ENCODE measurements around the gene PCBP3.
"Not testable (repeated sequence)": the region's sequence is repeated elsewhere in the genome, so short reads cannot be mapped to it uniquely, and the experiment has no call there.

The PCBP3 gene

GRCh38 chr21:45643021-45643980 is at the start of gene PCBP3:
PCBP3 (plus strand) TSS chr21:45643725; CDS start chr21:45850086, 206,361 bp downstream.
- peak; percentile 53 for DNase-seq (ENCODE audit: low read depth)

DNA sequence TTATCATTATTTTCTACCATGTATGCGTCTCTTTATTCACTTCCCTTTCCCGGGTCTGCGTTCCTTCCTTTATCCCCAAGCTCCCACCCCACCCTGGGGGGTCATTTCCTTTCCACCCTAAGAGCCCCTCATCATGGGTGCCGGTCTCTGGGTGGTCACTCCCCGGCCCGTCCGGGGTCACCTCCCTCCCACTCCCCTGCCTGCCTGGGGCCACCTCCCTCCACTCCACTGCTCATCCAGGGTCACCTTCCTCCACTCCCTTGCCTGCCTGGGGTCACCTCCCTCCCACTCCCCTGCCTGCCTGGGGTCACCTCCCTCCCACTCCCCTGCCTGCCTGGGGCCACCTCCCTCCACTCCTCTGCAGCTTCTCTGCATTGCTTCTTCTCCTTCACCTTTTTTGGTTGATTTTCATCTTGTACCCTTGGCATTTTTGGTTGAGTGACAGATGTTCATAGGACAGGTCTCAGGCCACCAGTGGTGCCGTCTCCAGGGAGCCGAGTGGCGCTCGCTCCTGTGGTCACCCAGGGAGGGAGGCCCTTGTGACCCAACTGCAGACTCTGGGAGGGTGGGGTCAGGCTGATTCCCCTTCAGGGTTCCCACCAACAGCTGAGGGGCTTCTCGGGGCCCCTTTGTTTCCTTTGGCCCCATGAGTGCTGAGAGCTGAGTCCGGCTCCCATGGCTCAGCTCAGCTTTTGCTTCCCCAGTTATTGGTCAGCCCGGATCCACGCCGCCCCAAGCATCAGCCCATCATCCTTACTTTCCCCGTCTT is 48.6 kb upstream of the PCBP3 start:
- DNase-seq (ENCODE audit: low read depth), result no peak

DNA sequence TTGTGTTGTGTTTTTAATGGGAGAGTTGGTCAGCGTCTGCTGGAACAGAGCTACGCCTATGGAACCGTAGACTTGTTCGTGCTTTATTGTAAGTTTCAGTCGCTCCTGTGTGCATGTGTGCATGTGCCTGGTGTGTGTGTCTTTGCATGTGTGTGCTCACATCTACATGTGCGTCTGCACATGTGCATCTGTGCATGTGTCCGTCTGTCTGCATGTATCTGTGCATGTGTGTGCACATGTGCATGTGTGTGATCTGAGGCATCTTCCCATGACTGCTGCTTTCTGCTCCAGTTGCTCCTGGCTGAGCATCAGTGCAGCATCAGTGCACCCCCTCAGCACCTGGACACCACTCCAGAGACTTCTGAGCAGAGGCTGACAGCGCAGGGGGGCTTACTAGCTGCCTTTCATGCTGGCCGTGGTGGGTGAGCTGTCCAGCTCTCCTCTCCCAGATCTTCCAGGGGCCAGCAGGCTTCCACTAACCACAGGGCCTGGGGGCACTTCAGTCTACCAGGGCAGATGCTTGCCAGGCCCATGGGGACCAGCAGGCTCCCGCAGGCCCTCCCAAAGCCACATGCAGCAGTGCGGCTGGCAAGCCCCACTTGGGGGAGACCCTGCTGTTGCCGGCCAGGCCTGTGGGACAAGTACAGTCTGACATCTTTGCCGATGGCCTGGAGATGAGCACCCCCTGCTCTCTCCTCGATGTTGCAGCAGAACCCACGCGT is 47.8 kb upstream of the PCBP3 start:
- DNase-seq (ENCODE audit: low read depth), result no peak

DNA sequence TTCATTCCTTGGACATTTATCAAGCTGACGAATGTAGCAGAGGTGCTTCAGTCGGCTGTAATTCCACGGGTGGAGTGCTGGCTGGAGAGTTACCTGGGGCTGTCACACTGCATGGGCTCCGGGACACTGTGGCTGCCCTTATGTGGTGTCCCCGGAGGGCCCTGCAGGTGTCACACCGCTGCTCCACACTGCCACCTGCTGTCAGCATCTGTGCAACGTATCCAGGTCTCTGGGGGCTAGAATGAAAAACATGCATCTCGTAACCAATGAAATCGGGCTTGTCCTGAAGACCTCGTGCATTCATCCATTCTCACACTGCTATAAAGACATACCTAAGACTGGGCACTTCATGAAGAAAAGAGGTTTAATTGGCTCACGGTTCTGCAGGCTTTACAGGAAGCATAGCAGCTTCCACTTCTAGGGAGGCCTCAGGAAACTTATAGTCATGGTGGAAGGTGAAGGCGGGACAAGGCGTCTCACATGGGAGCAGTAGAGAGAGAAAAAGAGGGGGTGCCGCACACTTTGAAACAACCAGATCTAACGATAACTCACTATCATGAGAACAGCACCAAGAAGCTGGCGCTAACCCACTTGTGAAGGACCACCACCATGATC is 46.7 kb upstream of the PCBP3 start:
- DNase-seq (ENCODE audit: low read depth), result no peak

DNA sequence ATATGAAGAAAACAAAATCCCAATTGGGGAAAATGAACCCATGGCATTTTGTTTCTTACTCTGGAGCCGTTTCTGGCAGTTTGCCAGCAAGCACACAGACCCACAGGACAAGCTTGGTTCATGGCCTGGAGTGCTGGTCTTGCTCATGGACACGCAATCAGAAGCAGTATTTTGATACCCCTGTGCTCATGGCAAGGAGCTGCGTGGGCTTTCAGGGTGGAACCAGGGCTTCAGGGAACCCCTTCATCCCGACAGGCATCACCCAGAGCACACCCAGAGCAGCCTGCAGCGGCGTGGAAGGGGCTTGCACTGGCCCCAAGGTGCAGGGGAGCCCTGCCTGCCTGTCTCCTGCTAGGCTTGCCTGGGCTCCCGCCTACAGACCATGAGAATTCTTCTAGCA is 45.4 kb upstream of the PCBP3 start:
- no peak for DNase-seq (ENCODE audit: low read depth)

DNA sequence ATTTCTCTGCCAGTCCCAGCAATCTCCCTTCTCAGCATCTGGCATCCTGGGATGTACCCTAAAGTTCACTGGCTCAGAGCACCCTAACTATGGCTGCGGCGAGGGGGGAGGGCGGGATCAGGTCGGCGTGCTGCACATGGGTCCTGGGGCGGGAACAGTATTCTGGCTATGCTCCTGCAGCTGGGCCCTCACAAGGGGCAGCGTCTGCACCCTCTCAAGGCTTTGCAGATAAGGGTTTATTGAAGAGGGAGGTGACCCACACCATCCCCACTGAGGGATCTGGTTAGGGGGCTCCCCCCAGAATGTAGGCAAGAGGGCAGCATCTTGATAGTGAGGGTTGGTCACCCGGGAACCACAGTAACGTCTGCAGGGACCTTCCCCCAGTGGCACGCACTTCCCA is 44.9 kb upstream of the PCBP3 start:
- no peak for DNase-seq (ENCODE audit: low read depth)

GRCh38 chr21:45599146-45599581 is 44.4 kb upstream of the PCBP3 start:
- no peak for DNase-seq (ENCODE audit: low read depth)

DNA sequence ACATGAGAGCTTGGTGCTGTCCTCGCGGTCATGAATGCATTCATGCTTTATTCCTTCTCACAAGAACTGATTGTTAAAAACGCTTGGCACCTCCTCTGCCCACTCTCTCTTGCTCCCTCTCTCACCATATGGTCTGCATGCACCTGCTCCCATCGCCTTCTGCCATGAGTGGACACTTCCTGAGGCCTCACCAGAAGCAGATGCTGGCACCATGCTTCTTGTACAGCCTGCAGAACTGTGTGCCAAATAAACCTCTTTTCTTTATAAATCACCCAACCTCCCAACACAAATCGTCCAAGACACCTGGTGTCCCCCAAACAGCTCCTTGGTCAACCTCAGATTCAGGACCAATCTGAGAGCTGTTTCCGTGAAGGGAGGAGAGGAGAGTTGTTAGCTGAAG is 43.3 kb upstream of the PCBP3 start:
- DNase-seq (ENCODE audit: low read depth), result no peak

- no peak for DNase-seq (ENCODE audit: low read depth)
Observed at GRCh38 chr21:45601551-45601950, 42.0 kb upstream of the PCBP3 start.

DNA sequence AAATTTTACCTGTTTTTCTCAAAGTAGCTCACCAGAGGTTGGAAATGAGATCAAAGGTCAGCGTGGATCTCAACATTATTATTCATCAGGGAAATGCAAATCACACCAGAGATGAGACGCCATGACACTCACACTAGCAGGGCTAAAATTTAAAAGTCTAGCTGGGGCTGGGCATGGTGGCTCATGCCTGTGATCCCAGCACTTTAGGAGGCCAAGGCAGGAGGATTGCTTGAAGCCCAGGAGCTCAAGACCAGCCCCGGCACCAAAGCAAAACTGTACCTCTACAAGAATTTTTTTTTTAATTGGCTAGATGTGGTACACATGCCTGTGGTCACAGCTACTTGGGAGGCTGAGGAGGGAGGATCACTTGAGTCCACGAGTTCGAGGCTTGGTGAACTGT is 41.4 kb upstream of the PCBP3 start:
- no peak for DNase-seq (ENCODE audit: low read depth)

DNA sequence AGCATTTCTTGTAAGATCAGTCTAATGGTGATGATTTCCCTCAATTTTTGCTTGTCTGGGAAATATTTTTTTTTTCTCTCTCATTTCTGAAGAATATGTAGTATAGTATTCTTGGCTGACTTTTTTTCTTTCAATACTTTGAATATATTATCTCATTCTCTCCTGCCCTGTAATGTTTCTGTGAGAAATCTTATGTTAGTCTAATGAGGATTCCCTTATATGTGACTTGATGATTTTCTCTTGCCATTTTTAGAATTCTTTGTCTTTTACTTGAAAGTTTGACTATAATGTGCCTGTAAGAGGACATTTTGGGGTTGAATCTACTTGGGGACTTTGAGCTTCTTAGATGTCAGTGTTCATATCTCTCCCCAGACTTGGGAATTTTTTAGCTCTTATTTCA is 40.0 kb upstream of the PCBP3 start:
- no peak for DNase-seq (ENCODE audit: low read depth)

DNA sequence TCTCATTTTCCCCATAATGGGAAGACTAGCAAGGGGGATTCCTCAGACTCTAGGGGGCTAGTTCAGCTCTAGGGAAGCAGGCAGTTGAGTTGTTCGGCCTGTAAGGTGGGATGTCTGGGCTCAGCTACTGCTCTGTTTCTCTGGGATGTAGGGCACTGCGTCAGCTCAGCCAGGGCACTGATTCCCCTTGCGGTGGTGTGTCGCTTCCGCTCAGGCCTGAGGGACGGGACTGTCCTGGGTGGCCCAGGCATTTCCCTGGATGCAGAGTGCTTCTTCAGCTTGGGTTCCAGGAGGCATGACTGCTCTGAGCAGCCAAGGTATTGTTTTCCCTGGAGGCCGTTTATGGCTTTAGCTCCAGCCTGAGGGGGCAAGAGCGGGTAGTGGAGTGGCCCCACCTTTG is 38.8 kb upstream of the PCBP3 start:
- DNase-seq (ENCODE audit: low read depth), result not testable (repeated sequence)

- DNase-seq (ENCODE audit: low read depth), result no peak
Observed at GRCh38 chr21:45607021-45607908, 36.3 kb upstream of the PCBP3 start.

- no peak for DNase-seq (ENCODE audit: low read depth)
Observed at GRCh38 chr21:45607909-45608295, 35.6 kb upstream of the PCBP3 start.

GRCh38 chr21:45608747-45609470 is 34.6 kb upstream of the PCBP3 start:
- DNase-seq (ENCODE audit: low read depth), result not testable (repeated sequence)

- not testable (repeated sequence) for DNase-seq (ENCODE audit: low read depth)
Observed at GRCh38 chr21:45609616-45610015, 33.9 kb upstream of the PCBP3 start.

- DNase-seq (ENCODE audit: low read depth), result no peak
Observed at GRCh38 chr21:45611296-45611695, 32.2 kb upstream of the PCBP3 start.

- DNase-seq (ENCODE audit: low read depth), result no peak
Observed at GRCh38 chr21:45611939-45612664, 31.4 kb upstream of the PCBP3 start.

GRCh38 chr21:45612665-45613019 is 30.9 kb upstream of the PCBP3 start:
- not testable (repeated sequence) for DNase-seq (ENCODE audit: low read depth)

GRCh38 chr21:45613396-45613795 is 30.1 kb upstream of the PCBP3 start:
- no peak for DNase-seq (ENCODE audit: low read depth)

Measured in GM04503 (cell line).